Fibroblast of lung (primary cell): Measurements from ENCODE around the gene SCAPER.

Experiments used
- CTCF ChIP-seq, 2 donors: IDR thresholded peaks in 1 of 2; conservative IDR thresholded peaks in 1 of 2; 1 replicate in 1 of 2; 2 replicates in 1 of 2; pipeline ENCODE4 v1.5.1; 2011 to 2012; ENCODE audit warnings: low read length in 2 of 2, control low read depth in 1 of 2, inconsistent platforms in 1 of 2, low read depth in 1 of 2, mild to moderate bottlenecking in 1 of 2
- EZH2 ChIP-seq: IDR thresholded peaks from 2 replicates; pipeline ENCODE4 v1.5.1; 2012; ENCODE audit warnings: low read length, control low read depth, mild to moderate bottlenecking; ENCODE audit errors: missing control alignments

DNA sequence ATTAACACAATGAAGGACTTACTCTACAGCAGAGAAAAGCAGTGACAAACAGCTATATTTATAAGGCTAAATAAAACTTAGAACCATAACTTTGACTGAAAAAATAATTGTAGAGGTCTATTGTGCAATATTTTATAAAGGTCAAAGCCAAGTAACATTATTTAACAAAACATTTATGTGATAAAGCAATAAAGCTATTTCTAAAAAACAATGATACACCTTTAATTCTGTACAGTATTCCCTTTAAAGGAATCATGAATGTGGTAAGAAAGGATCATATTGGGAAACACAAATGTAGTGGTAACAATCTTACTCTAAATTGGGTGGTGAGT, 332.2 kb downstream of the SCAPER start:
- TF ChIP-seq CTCF (conservative IDR thresholded peaks at IDR 0.05 in 1 of 2, IDR thresholded peaks at IDR 0.05 in 1 of 2; ENCODE audit: low read depth in 1 of 2, low read length in 2 of 2) (no peak), EZH2 (no peak)
